Breast epithelium (tissue), 4 donors: Measurements from ENCODE around the gene ADCY1. TPM values are rescaled to one million over a fixed set of nuclear protein-coding genes. Genes with fewer than 3 reads are reported as not detected.
A peak's percentile ranks its signal among the peaks of the same experiment; 100 is the strongest.

Experiments used
- DNase-seq, 2 donors: peaks; one replicate each; pipeline ENCODE4 v3.0.0-alpha.2; 2019; ENCODE audit warnings: low spot score in 2 of 2
- H3K27ac ChIP-seq, 2 donors: fragments of 200-600 bp; sonication (generic) in 1 of 2; one replicate each; pipeline ENCODE4 v1.5.1; 2016 to 2019; ENCODE audit warnings: mild to moderate bottlenecking in 1 of 2
- H3K27me3 ChIP-seq, 2 donors: fragments of 200-600 bp; sonication (generic) in 1 of 2; one replicate each; pipeline versions ENCODE4 v1.5.1 to v1.6.0; 2017 to 2019; ENCODE audit warnings: control low read depth in 1 of 2, mild to moderate bottlenecking in 1 of 2
- H3K36me3 ChIP-seq: fragments of 200-600 bp; one replicate; pipeline ENCODE4 v1.5.1; 2019
- H3K4me1 ChIP-seq, 2 donors: fragments of 200-600 bp; sonication (generic); one replicate each; pipeline ENCODE4 v1.5.1; 2016 to 2019; ENCODE audit warnings: control low read depth in 1 of 2
- H3K4me3 ChIP-seq, 3 donors: fragments of 200-600 bp; sonication (generic); 1 replicate in 2 of 3; 2 replicates in 1 of 3; pipeline ENCODE4 v1.5.1; 2016 to 2019; ENCODE audit warnings: mild to moderate bottlenecking in 3 of 3, moderate library complexity in 2 of 3
- H3K9me3 ChIP-seq, 2 donors: fragments of 200-600 bp; sonication (generic) in 1 of 2; one replicate each; pipeline ENCODE4 v1.5.1; 2016 to 2019; ENCODE audit warnings: control low read depth in 1 of 2
- POLR2A ChIP-seq: fragments of 450-650 bp; IDR thresholded peaks from one replicate; pipeline ENCODE4 v1.6.1; 2016; ENCODE audit warnings: antibody characterized with exemption, mild to moderate bottlenecking, moderate library complexity
- POLR2AphosphoS5 ChIP-seq, 3 donors: sonication (generic); formaldehyde crosslinking; IDR thresholded peaks; one replicate each; pipeline ENCODE4 v1.6.1; 2017; ENCODE audit warnings: antibody characterized with exemption in 3 of 3
- intact Hi-C: fragments of 100-400 bp; cut with DNase I; formaldehyde crosslinking; loops from one replicate; pipeline ENCODE4 v1.15.1; 2023; ENCODE audit warnings: low total_unique reads
- total RNA-seq, 3 donors: library from RNA; depleted of rRNA; stranded (reverse); fragments of >200 nt; gene quantifications; one replicate each; pipeline ENCODE4 v1.1.0, GENCODE V29; 2016
- TF ChIP-seq, protein P1 (sequence below), 3 donors: fragments of 450-650 bp; IDR thresholded peaks; one replicate each; pipeline ENCODE4 v1.5.1; 2016 to 2017; ENCODE audit warnings: antibody characterized with exemption in 3 of 3, mild to moderate bottlenecking in 3 of 3, moderate library complexity in 3 of 3

Gene ADCY1
- total RNA-seq, 3 donors from 2014 or later = 1.6 to 14.4 (median 2.5) TPM

DNA sequence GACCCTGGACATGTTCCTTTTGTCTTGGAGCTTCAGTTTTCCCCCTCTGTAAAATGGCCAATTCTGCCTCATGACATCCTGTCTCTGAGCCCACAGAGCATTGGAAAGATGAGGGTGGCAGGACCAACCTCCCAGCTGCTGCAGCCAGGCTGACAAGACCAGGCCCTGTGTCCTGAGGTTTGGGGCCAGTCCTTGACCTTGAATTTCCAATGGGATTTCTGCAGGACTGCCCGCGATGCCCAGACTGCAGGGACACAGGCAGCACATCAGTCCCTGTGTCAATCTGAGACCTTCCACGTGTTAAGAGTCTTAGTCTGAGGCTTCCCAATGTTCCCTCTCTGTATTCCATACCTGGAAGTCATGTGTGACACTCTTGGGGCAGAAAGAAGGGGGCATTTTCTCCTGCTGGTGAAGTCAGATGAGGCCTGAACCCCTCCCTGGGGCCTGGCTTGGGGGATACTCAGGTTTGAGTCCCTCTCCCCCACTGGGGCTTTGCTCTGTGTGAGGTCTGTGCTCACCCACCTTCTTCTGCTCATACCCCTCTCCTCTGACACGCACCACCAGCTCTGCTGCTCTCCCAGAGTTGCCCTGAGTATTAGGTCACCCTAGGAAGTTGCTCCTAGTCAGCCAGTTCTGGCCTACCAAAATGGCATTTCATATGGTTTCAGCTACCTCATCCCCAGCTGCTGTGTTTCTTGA, 79.2 kb downstream of the ADCY1 start:
- no peak overlapping the region for H3K27ac ChIP-seq
- no peak for DNase-seq
- no peaks in the 10 kb centered on the region for H3K36me3 ChIP-seq
- TF ChIP-seq POLR2AphosphoS5 (IDR thresholded peaks at IDR 0.05) (no peak), POLR2A (no peak)
- TF ChIP-seq, protein P1, sequence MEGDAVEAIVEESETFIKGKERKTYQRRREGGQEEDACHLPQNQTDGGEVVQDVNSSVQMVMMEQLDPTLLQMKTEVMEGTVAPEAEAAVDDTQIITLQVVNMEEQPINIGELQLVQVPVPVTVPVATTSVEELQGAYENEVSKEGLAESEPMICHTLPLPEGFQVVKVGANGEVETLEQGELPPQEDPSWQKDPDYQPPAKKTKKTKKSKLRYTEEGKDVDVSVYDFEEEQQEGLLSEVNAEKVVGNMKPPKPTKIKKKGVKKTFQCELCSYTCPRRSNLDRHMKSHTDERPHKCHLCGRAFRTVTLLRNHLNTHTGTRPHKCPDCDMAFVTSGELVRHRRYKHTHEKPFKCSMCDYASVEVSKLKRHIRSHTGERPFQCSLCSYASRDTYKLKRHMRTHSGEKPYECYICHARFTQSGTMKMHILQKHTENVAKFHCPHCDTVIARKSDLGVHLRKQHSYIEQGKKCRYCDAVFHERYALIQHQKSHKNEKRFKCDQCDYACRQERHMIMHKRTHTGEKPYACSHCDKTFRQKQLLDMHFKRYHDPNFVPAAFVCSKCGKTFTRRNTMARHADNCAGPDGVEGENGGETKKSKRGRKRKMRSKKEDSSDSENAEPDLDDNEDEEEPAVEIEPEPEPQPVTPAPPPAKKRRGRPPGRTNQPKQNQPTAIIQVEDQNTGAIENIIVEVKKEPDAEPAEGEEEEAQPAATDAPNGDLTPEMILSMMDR (IDR thresholded peaks at IDR 0.05) = no peak
- intact Hi-C loops = no loop called here
- no peak overlapping the region for H3K4me3 ChIP-seq
- H3K9me3 ChIP-seq = no peaks in the 10 kb centered on the region
- H3K4me1 ChIP-seq = no peaks in the 10 kb centered on the region
- no peaks in the 10 kb centered on the region for H3K27me3 ChIP-seq

DNA sequence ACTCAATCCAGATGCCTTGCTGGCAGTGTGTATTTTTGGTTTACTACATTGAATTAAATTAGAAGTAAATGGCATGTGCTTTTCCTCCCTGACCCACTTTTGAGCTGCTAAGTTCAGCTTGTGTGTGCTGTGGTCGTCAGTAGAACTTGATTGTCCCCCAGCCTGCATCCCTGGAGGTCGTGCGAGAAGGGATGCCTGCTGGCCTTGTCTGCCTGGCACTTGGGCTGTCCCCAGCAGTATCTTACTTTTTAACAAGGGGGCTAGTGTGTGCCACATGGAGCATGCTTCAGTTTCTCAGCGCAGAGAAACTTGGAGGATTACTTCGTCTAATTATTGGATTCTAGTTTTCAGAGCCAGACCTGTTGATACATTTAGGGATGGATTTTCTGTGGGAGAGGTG, 80.2 kb downstream of the ADCY1 start:
- no peak for DNase-seq
- no peak overlapping the region for H3K27ac ChIP-seq
- no peaks in the 10 kb centered on the region for H3K27me3 ChIP-seq
- H3K4me3 ChIP-seq = no peak overlapping the region
- no peaks in the 10 kb centered on the region for H3K4me1 ChIP-seq
- intact Hi-C loops = no loop called here
- no peaks in the 10 kb centered on the region for H3K36me3 ChIP-seq
- TF ChIP-seq, protein P1 (IDR thresholded peaks at IDR 0.05) = no peak
- TF ChIP-seq POLR2AphosphoS5 (IDR thresholded peaks at IDR 0.05) (no peak), POLR2A (no peak)
- no peaks in the 10 kb centered on the region for H3K9me3 ChIP-seq

DNA sequence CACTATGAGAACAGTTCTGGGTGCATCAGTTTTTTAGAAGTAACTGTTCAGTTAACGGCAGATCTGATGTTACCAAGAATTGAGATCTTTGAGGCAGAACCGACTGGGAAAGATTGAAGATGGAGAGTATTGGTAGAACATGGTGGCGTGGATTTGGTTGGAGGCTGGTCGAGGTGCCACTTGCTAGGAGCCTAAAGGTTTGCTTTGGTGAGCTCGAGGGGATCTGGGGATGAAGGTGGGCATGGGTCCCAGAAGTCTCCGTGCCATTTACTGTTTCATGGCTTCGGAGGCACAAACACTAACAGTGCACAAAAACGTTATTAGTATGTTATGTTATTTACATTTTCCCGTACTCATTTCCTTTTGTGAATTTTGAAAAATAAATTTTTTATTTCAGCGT, 81.4 kb downstream of the ADCY1 start:
- DNase-seq = peak in 1 of 2 donors; percentile 30
- TF ChIP-seq, protein P1 (IDR thresholded peaks at IDR 0.05) = no peak
- TF ChIP-seq POLR2AphosphoS5 (IDR thresholded peaks at IDR 0.05) = no peak

DNA sequence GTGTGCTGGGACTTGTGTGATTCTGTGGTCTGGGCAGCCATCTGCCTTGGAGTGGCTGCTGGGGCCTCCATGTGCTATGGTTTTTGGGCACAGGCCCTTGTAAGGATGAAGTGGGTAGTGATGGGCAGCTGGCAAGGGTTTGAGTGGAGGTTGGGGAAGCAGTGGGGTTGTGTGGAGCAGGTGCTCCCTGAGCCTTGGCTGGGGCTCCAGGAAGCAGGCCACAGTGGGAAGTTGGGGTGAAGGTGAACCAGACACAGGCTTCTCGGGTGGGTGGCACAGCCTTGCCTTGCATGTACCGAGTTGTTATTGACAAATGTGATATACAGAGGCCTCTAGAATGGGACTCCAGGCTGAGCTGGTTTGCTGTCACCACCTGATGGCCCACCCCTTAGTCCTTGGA, 82.3 kb downstream of the ADCY1 start:
- intact Hi-C loops = no loop called here
- Histone ChIP-seq H3K4me3 (no peak overlapping the region), H3K36me3 (no peaks in the 10 kb centered on the region), H3K9me3 (no peaks in the 10 kb centered on the region), H3K4me1 (no peaks in the 10 kb centered on the region), H3K27me3 (no peaks in the 10 kb centered on the region), H3K27ac (no peak overlapping the region)
- no peak for DNase-seq
- TF ChIP-seq POLR2A (no peak), POLR2AphosphoS5 (IDR thresholded peaks at IDR 0.05) (no peak)
- TF ChIP-seq, protein P1 (IDR thresholded peaks at IDR 0.05) = no peak

More for the DNA sequence above, 81.4 kb downstream of the ADCY1 start:
- Histone ChIP-seq H3K4me3 (no peak overlapping the region), H3K27ac (no peak overlapping the region), H3K9me3 (no peaks in the 10 kb centered on the region), H3K27me3 (no peaks in the 10 kb centered on the region), H3K36me3 (no peaks in the 10 kb centered on the region), H3K4me1 (no peaks in the 10 kb centered on the region)
- intact Hi-C loops = no loop called here

DNA sequence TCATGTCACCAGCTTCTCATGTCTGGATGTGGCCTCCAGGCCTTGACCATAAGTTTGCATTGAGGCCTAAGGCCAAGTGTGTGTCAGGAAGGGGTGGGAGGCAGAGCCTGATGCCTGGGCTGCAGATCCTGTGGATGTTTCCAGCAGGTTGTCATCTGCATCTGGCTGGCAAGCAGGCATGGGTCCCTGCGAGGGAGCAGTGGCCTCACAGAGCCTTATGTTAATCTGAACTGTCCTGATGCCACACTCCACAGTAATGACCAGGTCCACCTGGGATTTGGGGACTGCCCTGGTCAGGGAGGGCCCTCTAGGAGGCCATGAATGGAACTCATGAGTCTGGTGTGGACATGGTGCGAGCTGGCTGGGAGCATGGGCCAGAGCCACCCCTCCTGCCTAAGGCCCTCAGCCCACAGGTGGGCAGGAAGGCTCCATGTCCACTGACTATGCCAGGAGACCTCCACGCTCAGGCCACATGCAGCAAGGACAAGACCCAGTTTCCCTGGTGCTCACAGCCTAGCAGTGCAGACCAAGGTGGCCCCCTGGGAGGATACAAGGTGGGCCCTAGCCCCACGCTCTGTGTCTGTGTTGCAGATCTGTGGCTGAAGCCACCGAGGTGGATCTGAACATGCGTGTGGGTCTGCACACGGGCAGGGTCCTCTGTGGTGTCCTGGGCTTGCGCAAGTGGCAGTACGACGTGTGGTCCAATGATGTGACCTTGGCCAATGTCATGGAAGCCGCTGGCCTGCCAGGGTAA, 83.1 kb downstream of the ADCY1 start:
- Histone ChIP-seq H3K27me3 (no peaks in the 10 kb centered on the region), H3K9me3 (no peaks in the 10 kb centered on the region), H3K4me1 (no peaks in the 10 kb centered on the region), H3K27ac (no peak overlapping the region), H3K36me3 (no peaks in the 10 kb centered on the region), H3K4me3 (no peak overlapping the region)
- DNase-seq = no peak
- TF ChIP-seq POLR2AphosphoS5 (IDR thresholded peaks at IDR 0.05) (no peak), POLR2A (no peak)
- TF ChIP-seq, protein P1 (IDR thresholded peaks at IDR 0.05) = no peak
- intact Hi-C loops = no loop called here
